Memory B cell (primary cell): ENCODE data around the gene FRMPD4.

ENCODE experiments used
- ATAC-seq: fragments of 150-1000 bp; cut with Tn5 transposase; 2 replicates; pipeline ENCODE4 v1.10.0; 2021; ENCODE audit warnings: low read depth, mild to moderate bottlenecking, moderate library complexity
- DNase-seq, 2 donors: peaks; one replicate each; pipeline ENCODE4 v3.0.0; 2022; ENCODE audit warnings: low spot score in 2 of 2
- H3K27ac Mint-ChIP-seq: one replicate; pipeline ENCODE4 v1.8.0; 2022; ENCODE audit warnings: mild to moderate bottlenecking, moderate library complexity, mixed read lengths
- H3K27me3 Mint-ChIP-seq: one replicate; pipeline ENCODE4 v1.8.0; 2022; ENCODE audit warnings: mixed read lengths
- H3K36me3 Mint-ChIP-seq: one replicate; pipeline ENCODE4 v1.8.0; 2022; ENCODE audit warnings: mild to moderate bottlenecking, mixed read lengths
- H3K4me1 Mint-ChIP-seq: one replicate; pipeline ENCODE4 v1.8.0; 2022; ENCODE audit warnings: mixed read lengths
- H3K4me3 Mint-ChIP-seq: one replicate; pipeline ENCODE4 v1.8.0; 2022; ENCODE audit warnings: mild to moderate bottlenecking, moderate library complexity, mixed read lengths
- H3K9me3 Mint-ChIP-seq: one replicate; pipeline ENCODE4 v1.8.0; 2022; ENCODE audit warnings: mixed read lengths

Gene FRMPD4

GRCh38 chrX:12548341-12548740, 410.1 kb downstream of the FRMPD4 start:
- no peaks in the 10 kb centered on the region for H3K9me3 Mint-ChIP-seq
- H3K4me3 Mint-ChIP-seq, result no peak overlapping the region
- ATAC-seq (no peak), DNase-seq (no peak)
- no peak overlapping the region for H3K27ac Mint-ChIP-seq
- no peaks in the 10 kb centered on the region for H3K4me1 Mint-ChIP-seq
- H3K27me3 Mint-ChIP-seq, result peaks cover 1% of the 10 kb centered on the region
- no peaks in the 10 kb centered on the region for H3K36me3 Mint-ChIP-seq

- DNase-seq, result no peak
- Mint-ChIP-seq H3K27me3 (peaks cover 1% of the 10 kb centered on the region), H3K27ac (no peak overlapping the region), H3K4me1 (no peaks in the 10 kb centered on the region), H3K9me3 (no peaks in the 10 kb centered on the region), H3K36me3 (no peaks in the 10 kb centered on the region), H3K4me3 (no peak overlapping the region)
- no peak for ATAC-seq
These were observed 410.5 kb downstream of the FRMPD4 start for GRCh38 chrX:12548746-12549145.

- Mint-ChIP-seq H3K4me1 (no peaks in the 10 kb centered on the region), H3K9me3 (no peaks in the 10 kb centered on the region), H3K27ac (no peak overlapping the region), H3K36me3 (no peaks in the 10 kb centered on the region), H3K27me3 (peaks cover 1% of the 10 kb centered on the region), H3K4me3 (no peak overlapping the region)
- ATAC-seq (no peak), DNase-seq (no peak)
These were observed 415.9 kb downstream of the FRMPD4 start for GRCh38 chrX:12554206-12554605.

GRCh38 chrX:12563121-12563520, 424.8 kb downstream of the FRMPD4 start:
- H3K27me3 Mint-ChIP-seq, result no peaks in the 10 kb centered on the region

GRCh38 chrX:12564221-12564620, 425.9 kb downstream of the FRMPD4 start:
- Mint-ChIP-seq H3K4me3 (no peak overlapping the region), H3K36me3 (no peaks in the 10 kb centered on the region), H3K4me1 (no peaks in the 10 kb centered on the region), H3K27me3 (no peaks in the 10 kb centered on the region), H3K9me3 (no peaks in the 10 kb centered on the region), H3K27ac (no peak overlapping the region)
- no peak for ATAC-seq
- no peak for DNase-seq

More at GRCh38 chrX:12563121-12563520, 424.8 kb downstream of the FRMPD4 start:
- H3K9me3 Mint-ChIP-seq, result no peaks in the 10 kb centered on the region
- no peak overlapping the region for H3K4me3 Mint-ChIP-seq
- H3K27ac Mint-ChIP-seq, result no peak overlapping the region
- no peaks in the 10 kb centered on the region for H3K4me1 Mint-ChIP-seq
- no peak for ATAC-seq
- no peaks in the 10 kb centered on the region for H3K36me3 Mint-ChIP-seq
- DNase-seq, result no peak

GRCh38 chrX:12567857-12568256, 429.6 kb downstream of the FRMPD4 start:
- DNase-seq (no peak), ATAC-seq (no peak)
- H3K9me3 Mint-ChIP-seq, result no peaks in the 10 kb centered on the region
- H3K4me1 Mint-ChIP-seq, result no peaks in the 10 kb centered on the region
- H3K4me3 Mint-ChIP-seq, result no peak overlapping the region
- H3K27me3 Mint-ChIP-seq, result no peaks in the 10 kb centered on the region
- no peak overlapping the region for H3K27ac Mint-ChIP-seq
- no peaks in the 10 kb centered on the region for H3K36me3 Mint-ChIP-seq

- H3K27me3 Mint-ChIP-seq, result peaks cover 3% of the 10 kb centered on the region
- H3K4me3 Mint-ChIP-seq, result no peak overlapping the region
- peak overlapping the region; percentile 35 for H3K27ac Mint-ChIP-seq
- DNase-seq, result no peak
- ATAC-seq, result no peak
- no peaks in the 10 kb centered on the region for H3K4me1 Mint-ChIP-seq
- H3K9me3 Mint-ChIP-seq, result no peaks in the 10 kb centered on the region
- no peaks in the 10 kb centered on the region for H3K36me3 Mint-ChIP-seq
These were observed 432.7 kb downstream of the FRMPD4 start for GRCh38 chrX:12570859-12571501.

GRCh38 chrX:12579311-12579710, 441.0 kb downstream of the FRMPD4 start:
- no peak overlapping the region for H3K27ac Mint-ChIP-seq
- H3K27me3 Mint-ChIP-seq, result peaks cover 9% of the 10 kb centered on the region
- H3K9me3 Mint-ChIP-seq, result peaks cover 1% of the 10 kb centered on the region
- ATAC-seq, result no peak
- no peak overlapping the region for H3K4me3 Mint-ChIP-seq
- H3K36me3 Mint-ChIP-seq, result no peaks in the 10 kb centered on the region
- DNase-seq, result no peak
- no peaks in the 10 kb centered on the region for H3K4me1 Mint-ChIP-seq

- Mint-ChIP-seq H3K4me3 (no peak overlapping the region), H3K4me1 (no peaks in the 10 kb centered on the region), H3K27ac (peak overlapping the region; percentile 41), H3K27me3 (peaks cover 11% of the 10 kb centered on the region), H3K9me3 (peaks cover 1% of the 10 kb centered on the region), H3K36me3 (no peaks in the 10 kb centered on the region)
- DNase-seq (no peak), ATAC-seq (no peak)
These were observed 442.3 kb downstream of the FRMPD4 start for GRCh38 chrX:12580548-12580947.

GRCh38 chrX:12581546-12581945, 443.3 kb downstream of the FRMPD4 start:
- Mint-ChIP-seq H3K4me3 (no peak overlapping the region), H3K36me3 (no peaks in the 10 kb centered on the region), H3K4me1 (no peaks in the 10 kb centered on the region), H3K9me3 (peaks cover 1% of the 10 kb centered on the region), H3K27ac (no peak overlapping the region), H3K27me3 (peaks cover 11% of the 10 kb centered on the region)
- ATAC-seq (no peak), DNase-seq (no peak)

GRCh38 chrX:12582649-12583048, 444.4 kb downstream of the FRMPD4 start:
- Mint-ChIP-seq H3K9me3 (no peaks in the 10 kb centered on the region), H3K4me3 (no peak overlapping the region), H3K36me3 (no peaks in the 10 kb centered on the region), H3K27ac (no peak overlapping the region), H3K4me1 (no peaks in the 10 kb centered on the region), H3K27me3 (peaks cover 8% of the 10 kb centered on the region)
- DNase-seq, result no peak
- ATAC-seq, result no peak

- Mint-ChIP-seq H3K4me1 (no peaks in the 10 kb centered on the region), H3K36me3 (no peaks in the 10 kb centered on the region), H3K4me3 (no peak overlapping the region), H3K9me3 (no peaks in the 10 kb centered on the region), H3K27me3 (peaks cover 8% of the 10 kb centered on the region), H3K27ac (no peak overlapping the region)
- DNase-seq (no peak), ATAC-seq (no peak)
These were observed 445.3 kb downstream of the FRMPD4 start for GRCh38 chrX:12583543-12583942.

- Mint-ChIP-seq H3K27me3 (peaks cover 2% of the 10 kb centered on the region), H3K9me3 (no peaks in the 10 kb centered on the region), H3K4me3 (no peak overlapping the region), H3K36me3 (no peaks in the 10 kb centered on the region), H3K4me1 (no peaks in the 10 kb centered on the region), H3K27ac (no peak overlapping the region)
- DNase-seq (no peak), ATAC-seq (no peak)
These were observed 457.4 kb downstream of the FRMPD4 start for GRCh38 chrX:12595720-12596119.

GRCh38 chrX:12610079-12610478, 471.8 kb downstream of the FRMPD4 start:
- H3K27ac Mint-ChIP-seq, result no peak overlapping the region
- DNase-seq, result no peak
- no peak overlapping the region for H3K4me3 Mint-ChIP-seq
- H3K9me3 Mint-ChIP-seq, result no peaks in the 10 kb centered on the region
- ATAC-seq, result no peak
- H3K4me1 Mint-ChIP-seq, result no peaks in the 10 kb centered on the region
- peaks cover 9% of the 10 kb centered on the region for H3K27me3 Mint-ChIP-seq
- no peaks in the 10 kb centered on the region for H3K36me3 Mint-ChIP-seq

GRCh38 chrX:12611471-12611870, 473.2 kb downstream of the FRMPD4 start:
- no peak for ATAC-seq
- H3K4me1 Mint-ChIP-seq, result no peaks in the 10 kb centered on the region
- no peak overlapping the region for H3K27ac Mint-ChIP-seq
- H3K4me3 Mint-ChIP-seq, result no peak overlapping the region
- no peaks in the 10 kb centered on the region for H3K36me3 Mint-ChIP-seq
- peaks cover 5% of the 10 kb centered on the region for H3K27me3 Mint-ChIP-seq
- DNase-seq, result no peak
- no peaks in the 10 kb centered on the region for H3K9me3 Mint-ChIP-seq
